ENCODE measurements around the gene OTOP3.

The OTOP3 gene

GRCh38 chr17:74924250-74924948 lies 11.3 kb upstream of the OTOP3 start, which contains the start of gene OTOP2:
Gene OTOP2, plus strand, starts transcription at chr17:74924273. Its CDS starts 360 bp downstream, at chr17:74924633.
- no peak within 1 kb of the TSS for H3K4me3 ChIP-seq (ENCODE audit: low read length)
- H3K9me3 ChIP-seq (ENCODE audit: insufficient read depth, low read length): no peaks in the 10 kb centered on the region
- H3K4me1 ChIP-seq (ENCODE audit: low read length): no peaks in the 10 kb centered on the region
- no peaks in the 10 kb centered on the region for H3K79me2 ChIP-seq (ENCODE audit: low read length)
- no peaks in the 10 kb centered on the region for H3K27me3 ChIP-seq (ENCODE audit: low read depth, low read length)
- H3K9ac ChIP-seq (ENCODE audit: low read length): no peak within 1 kb of the TSS
- TF ChIP-seq EZH2phosphoT487 (IDR thresholded peaks at IDR 0.05; ENCODE audit: low read depth) (no peak), CTCF (IDR thresholded peaks at IDR 0.05; ENCODE audit: low read depth, low read length) (no peak)
- no peaks in the 10 kb centered on the region for H4K20me1 ChIP-seq (ENCODE audit: insufficient read depth, low read length)
- no peaks in the 10 kb centered on the region for H3K36me3 ChIP-seq (replicated peaks; ENCODE audit: low read depth, low read length)
- no peak within 1 kb of the TSS for H2AFZ ChIP-seq (ENCODE audit: low read depth, low read length)
- no peak within 1 kb of the TSS for H3K4me2 ChIP-seq (ENCODE audit: low read length)
- no peak within 1 kb of the TSS for H3K27ac ChIP-seq (ENCODE audit: low read length)

DNA sequence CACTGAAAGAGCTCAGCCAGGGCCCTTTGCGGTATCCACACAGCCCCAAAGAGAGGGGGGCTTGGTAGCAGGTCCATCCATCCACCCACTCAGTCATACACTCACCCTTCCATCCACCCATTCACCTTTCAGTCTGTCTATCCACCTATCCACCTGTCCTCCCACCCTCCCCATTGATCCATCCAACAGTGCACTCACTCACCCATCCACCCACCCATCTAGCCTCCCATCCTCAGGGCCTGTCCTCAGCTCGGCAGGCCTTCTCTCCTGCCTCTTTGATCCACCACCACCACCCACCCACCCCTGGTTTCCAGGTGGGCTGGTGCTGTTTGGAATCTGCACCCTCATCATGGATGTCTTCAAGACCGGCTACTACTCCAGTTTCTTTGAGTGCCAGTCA lies 10.5 kb upstream of the OTOP3 start:
- H3K27me3 ChIP-seq (ENCODE audit: low read depth, low read length): no peaks in the 10 kb centered on the region
- TF ChIP-seq CTCF (IDR thresholded peaks at IDR 0.05; ENCODE audit: low read depth, low read length): no peak
- TF ChIP-seq EZH2phosphoT487 (IDR thresholded peaks at IDR 0.05; ENCODE audit: low read depth): no peak
- H3K27ac ChIP-seq (ENCODE audit: low read length): no peak overlapping the region

GRCh38 chr17:74928786-74929185 lies 6.9 kb upstream of the OTOP3 start:
- Histone ChIP-seq H3K4me1 (ENCODE audit: low read length) (no peaks in the 10 kb centered on the region), H3K36me3 (replicated peaks; ENCODE audit: low read depth, low read length) (no peaks in the 10 kb centered on the region), H2AFZ (ENCODE audit: low read depth, low read length) (no peak overlapping the region), H3K27me3 (ENCODE audit: low read depth, low read length) (no peaks in the 10 kb centered on the region), H4K20me1 (ENCODE audit: insufficient read depth, low read length) (no peaks in the 10 kb centered on the region), H3K4me2 (ENCODE audit: low read length) (no peak overlapping the region), H3K9ac (ENCODE audit: low read length) (no peak overlapping the region), H3K9me3 (ENCODE audit: insufficient read depth, low read length) (no peaks in the 10 kb centered on the region), H3K4me3 (ENCODE audit: low read length) (no peak overlapping the region), H3K27ac (ENCODE audit: low read length) (no peak overlapping the region), H3K79me2 (ENCODE audit: low read length) (no peaks in the 10 kb centered on the region)
- no peak for TF ChIP-seq EZH2phosphoT487 (IDR thresholded peaks at IDR 0.05; ENCODE audit: low read depth)
- TF ChIP-seq CTCF (IDR thresholded peaks at IDR 0.05; ENCODE audit: low read depth, low read length): no peak

More for the DNA sequence above, 10.5 kb upstream of the OTOP3 start:
- no peaks in the 10 kb centered on the region for H3K36me3 ChIP-seq (replicated peaks; ENCODE audit: low read depth, low read length)
- H3K4me1 ChIP-seq (ENCODE audit: low read length): no peaks in the 10 kb centered on the region
- H2AFZ ChIP-seq (ENCODE audit: low read depth, low read length): no peak overlapping the region
- no peaks in the 10 kb centered on the region for H3K9me3 ChIP-seq (ENCODE audit: insufficient read depth, low read length)
- no peak overlapping the region for H3K9ac ChIP-seq (ENCODE audit: low read length)
- no peaks in the 10 kb centered on the region for H3K79me2 ChIP-seq (ENCODE audit: low read length)
- no peaks in the 10 kb centered on the region for H4K20me1 ChIP-seq (ENCODE audit: insufficient read depth, low read length)
- H3K4me2 ChIP-seq (ENCODE audit: low read length): no peak overlapping the region
- no peak overlapping the region for H3K4me3 ChIP-seq (ENCODE audit: low read length)

DNA sequence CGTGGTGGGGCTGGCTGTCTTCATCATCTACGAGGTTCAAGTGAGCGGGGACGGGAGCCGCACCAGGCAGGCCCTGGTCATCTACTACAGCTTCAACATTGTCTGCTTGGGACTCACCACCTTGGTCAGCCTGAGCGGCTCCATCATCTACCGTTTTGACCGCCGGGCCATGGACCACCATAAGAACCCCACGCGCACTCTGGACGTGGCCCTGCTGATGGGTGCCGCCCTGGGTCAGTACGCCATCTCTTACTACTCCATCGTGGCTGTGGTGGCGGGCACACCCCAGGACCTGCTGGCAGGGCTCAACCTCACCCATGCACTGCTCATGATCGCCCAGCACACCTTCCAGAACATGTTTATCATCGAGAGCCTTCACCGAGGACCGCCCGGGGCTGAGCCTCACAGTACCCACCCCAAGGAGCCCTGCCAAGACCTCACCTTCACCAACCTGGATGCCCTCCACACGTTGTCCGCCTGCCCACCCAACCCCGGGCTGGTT lies 5.1 kb upstream of the OTOP3 start:
- Histone ChIP-seq H3K79me2 (ENCODE audit: low read length) (no peaks in the 10 kb centered on the region), H3K36me3 (replicated peaks; ENCODE audit: low read depth, low read length) (no peaks in the 10 kb centered on the region), H3K9ac (ENCODE audit: low read length) (no peak overlapping the region), H3K27me3 (ENCODE audit: low read depth, low read length) (no peaks in the 10 kb centered on the region), H3K4me3 (ENCODE audit: low read length) (no peak overlapping the region), H3K4me2 (ENCODE audit: low read length) (no peak overlapping the region), H3K4me1 (ENCODE audit: low read length) (no peaks in the 10 kb centered on the region), H4K20me1 (ENCODE audit: insufficient read depth, low read length) (no peaks in the 10 kb centered on the region), H3K9me3 (ENCODE audit: insufficient read depth, low read length) (no peaks in the 10 kb centered on the region), H2AFZ (ENCODE audit: low read depth, low read length) (no peak overlapping the region), H3K27ac (ENCODE audit: low read length) (no peak overlapping the region)
- TF ChIP-seq CTCF (IDR thresholded peaks at IDR 0.05; ENCODE audit: low read depth, low read length): no peak
- TF ChIP-seq EZH2phosphoT487 (IDR thresholded peaks at IDR 0.05; ENCODE audit: low read depth): no peak

Measured in OCI-LY3 (cell line).